HepG2 (cell line): ENCODE data around the gene TUBB. TPM values are rescaled to one million over a fixed set of nuclear protein-coding genes. Genes with fewer than 3 reads are reported as not detected.

Source experiments
- MNT ChIP-seq: fragments of 450-650 bp; IDR thresholded peaks from 2 replicates; pipeline ENCODE4 v1.6.1; 2016
- TEAD2 ChIP-seq: sonication (generic); formaldehyde crosslinking; IDR thresholded peaks from 2 replicates; pipeline ENCODE4 v1.9.0; 2021; ENCODE audit warnings: missing genetic modification reagents
- XRCC5 ChIP-seq: fragments of 200-400 bp; formaldehyde crosslinking; optimal IDR thresholded peaks from 2 replicates; pipeline ENCODE3; 2017; ENCODE audit warnings: mild to moderate bottlenecking, low read length
- ZBTB4 ChIP-seq: sonication (generic); formaldehyde crosslinking; IDR thresholded peaks from 2 replicates; pipeline ENCODE4 v1.4.0; 2020; ENCODE audit warnings: missing genetic modification reagents, mild to moderate bottlenecking, borderline replicate concordance
- ZFP90 ChIP-seq: sonication (generic); formaldehyde crosslinking; IDR thresholded peaks from 2 replicates; pipeline ENCODE4 v1.8.0; 2022; ENCODE audit warnings: missing genetic modification reagents, mild to moderate bottlenecking, inconsistent platforms, borderline replicate concordance
- ZNF333 ChIP-seq: sonication (generic); formaldehyde crosslinking; IDR thresholded peaks from 2 replicates; pipeline ENCODE4 v1.4.0; 2020; ENCODE audit warnings: mild to moderate bottlenecking, missing genetic modification reagents, borderline replicate concordance
- ZNF674 ChIP-seq: sonication (generic); formaldehyde crosslinking; IDR thresholded peaks from 2 replicates; pipeline ENCODE4 v1.5.0; 2020; ENCODE audit warnings: low read depth, mild to moderate bottlenecking, missing genetic modification reagents
- ZNF746 ChIP-seq: sonication (generic); formaldehyde crosslinking; IDR thresholded peaks from 2 replicates; pipeline ENCODE4 v1.8.0; 2022; ENCODE audit warnings: mild to moderate bottlenecking, missing genetic modification reagents
- polyA plus RNA-seq, 8 experiments: library from polyadenylated mRNA; depleted of rRNA in 3 of 8; stranded (reverse) in 7 of 8; unstranded in 1 of 8; fragments of >200 nt; fragmentation: Illumina TruSeq in 4 of 8; extraction: Trizol in 4 of 8; gene quantifications; 2 replicates each; pipeline versions ENCODE4 v1.2.1 to v1.2.3, GENCODE V29; 2011 to 2016; ENCODE audit warnings: low read depth in 4 of 8, missing spikeins in 1 of 8, mixed read lengths in 1 of 8; ENCODE audit not compliant: insufficient read depth in 1 of 8
- total RNA-seq, 5 experiments: library from RNA; depleted of rRNA; stranded (reverse); fragments of >200 nt; fragmentation: Illumina TruSeq; extraction: Trizol; gene quantifications; 2 replicates each; pipeline ENCODE4 v1.2.3, GENCODE V29; 2016; ENCODE audit warnings: low read depth in 1 of 5
- TF ChIP-seq, protein P1 (sequence below): sonication (generic); formaldehyde crosslinking; IDR thresholded peaks from 2 replicates; pipeline ENCODE4 v1.5.0; 2020; ENCODE audit warnings: missing genetic modification reagents
- TF ChIP-seq, protein P2 (sequence below): IDR thresholded peaks from 2 replicates; pipeline ENCODE4 v1.6.1; 2012; ENCODE audit warnings: low read depth, low read length, improper control_type of control experiment
- TF ChIP-seq, protein P3 (sequence below): sonication (generic); formaldehyde crosslinking; IDR thresholded peaks from 2 replicates; pipeline ENCODE4 v1.8.0; 2022; ENCODE audit warnings: missing genetic modification reagents, mild to moderate bottlenecking, borderline replicate concordance
- TF ChIP-seq, protein P4 (sequence below): sonication (generic); formaldehyde crosslinking; IDR thresholded peaks from 2 replicates; pipeline ENCODE4 v1.5.0; 2020; ENCODE audit warnings: mild to moderate bottlenecking, missing genetic modification reagents

Gene TUBB
- total and polyA plus RNA-seq, 2 of the 13 experiments (the other 11 are each of a cell fraction or from before 2014, with no cell fraction given) = 911 to 1,163 TPM

GRCh38 chr6:30719791-30720737 lies at the start of gene TUBB (continued):
- TF ChIP-seq ZNF746 (CRISPR knock-in tag) (peak; percentile 35; the same call in 1 of the 2 replicates), ZNF333 (CRISPR knock-in tag) (no peak), TEAD2 (CRISPR knock-in tag) (no peak), ZFP90 (CRISPR knock-in tag) (peak; percentile 74; the same call in 1 of the 2 replicates), ZNF674 (CRISPR knock-in tag) (peak; percentile 77; the same call in 1 of the 2 replicates), MNT (peak; percentile 80), ZBTB4 (peak; percentile 73; the same call in 1 of the 2 replicates), XRCC5 (peak; percentile 73)
- TF ChIP-seq, protein P1, sequence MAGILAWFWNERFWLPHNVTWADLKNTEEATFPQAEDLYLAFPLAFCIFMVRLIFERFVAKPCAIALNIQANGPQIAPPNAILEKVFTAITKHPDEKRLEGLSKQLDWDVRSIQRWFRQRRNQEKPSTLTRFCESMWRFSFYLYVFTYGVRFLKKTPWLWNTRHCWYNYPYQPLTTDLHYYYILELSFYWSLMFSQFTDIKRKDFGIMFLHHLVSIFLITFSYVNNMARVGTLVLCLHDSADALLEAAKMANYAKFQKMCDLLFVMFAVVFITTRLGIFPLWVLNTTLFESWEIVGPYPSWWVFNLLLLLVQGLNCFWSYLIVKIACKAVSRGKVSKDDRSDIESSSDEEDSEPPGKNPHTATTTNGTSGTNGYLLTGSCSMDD (CRISPR knock-in tag) = no peak
- TF ChIP-seq, protein P2, sequence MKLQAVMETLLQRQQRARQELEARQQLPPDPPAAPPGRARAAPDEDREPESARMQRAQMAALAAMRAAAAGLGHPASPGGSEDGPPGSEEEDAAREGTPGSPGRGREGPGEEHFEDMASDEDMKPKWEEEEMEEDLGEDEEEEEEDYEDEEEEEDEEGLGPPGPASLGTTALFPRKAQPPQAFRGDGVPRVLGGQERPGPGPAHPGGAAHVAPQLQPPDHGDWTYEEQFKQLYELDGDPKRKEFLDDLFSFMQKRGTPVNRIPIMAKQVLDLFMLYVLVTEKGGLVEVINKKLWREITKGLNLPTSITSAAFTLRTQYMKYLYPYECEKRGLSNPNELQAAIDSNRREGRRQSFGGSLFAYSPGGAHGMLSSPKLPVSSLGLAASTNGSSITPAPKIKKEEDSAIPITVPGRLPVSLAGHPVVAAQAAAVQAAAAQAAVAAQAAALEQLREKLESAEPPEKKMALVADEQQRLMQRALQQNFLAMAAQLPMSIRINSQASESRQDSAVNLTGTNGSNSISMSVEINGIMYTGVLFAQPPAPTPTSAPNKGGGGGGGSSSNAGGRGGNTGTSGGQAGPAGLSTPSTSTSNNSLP = 0 out of 2 replicates have a peak, but pooled peaks have one; percentile 37
- TF ChIP-seq, protein P3, sequence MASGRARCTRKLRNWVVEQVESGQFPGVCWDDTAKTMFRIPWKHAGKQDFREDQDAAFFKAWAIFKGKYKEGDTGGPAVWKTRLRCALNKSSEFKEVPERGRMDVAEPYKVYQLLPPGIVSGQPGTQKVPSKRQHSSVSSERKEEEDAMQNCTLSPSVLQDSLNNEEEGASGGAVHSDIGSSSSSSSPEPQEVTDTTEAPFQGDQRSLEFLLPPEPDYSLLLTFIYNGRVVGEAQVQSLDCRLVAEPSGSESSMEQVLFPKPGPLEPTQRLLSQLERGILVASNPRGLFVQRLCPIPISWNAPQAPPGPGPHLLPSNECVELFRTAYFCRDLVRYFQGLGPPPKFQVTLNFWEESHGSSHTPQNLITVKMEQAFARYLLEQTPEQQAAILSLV = no peak
- TF ChIP-seq, protein P4, sequence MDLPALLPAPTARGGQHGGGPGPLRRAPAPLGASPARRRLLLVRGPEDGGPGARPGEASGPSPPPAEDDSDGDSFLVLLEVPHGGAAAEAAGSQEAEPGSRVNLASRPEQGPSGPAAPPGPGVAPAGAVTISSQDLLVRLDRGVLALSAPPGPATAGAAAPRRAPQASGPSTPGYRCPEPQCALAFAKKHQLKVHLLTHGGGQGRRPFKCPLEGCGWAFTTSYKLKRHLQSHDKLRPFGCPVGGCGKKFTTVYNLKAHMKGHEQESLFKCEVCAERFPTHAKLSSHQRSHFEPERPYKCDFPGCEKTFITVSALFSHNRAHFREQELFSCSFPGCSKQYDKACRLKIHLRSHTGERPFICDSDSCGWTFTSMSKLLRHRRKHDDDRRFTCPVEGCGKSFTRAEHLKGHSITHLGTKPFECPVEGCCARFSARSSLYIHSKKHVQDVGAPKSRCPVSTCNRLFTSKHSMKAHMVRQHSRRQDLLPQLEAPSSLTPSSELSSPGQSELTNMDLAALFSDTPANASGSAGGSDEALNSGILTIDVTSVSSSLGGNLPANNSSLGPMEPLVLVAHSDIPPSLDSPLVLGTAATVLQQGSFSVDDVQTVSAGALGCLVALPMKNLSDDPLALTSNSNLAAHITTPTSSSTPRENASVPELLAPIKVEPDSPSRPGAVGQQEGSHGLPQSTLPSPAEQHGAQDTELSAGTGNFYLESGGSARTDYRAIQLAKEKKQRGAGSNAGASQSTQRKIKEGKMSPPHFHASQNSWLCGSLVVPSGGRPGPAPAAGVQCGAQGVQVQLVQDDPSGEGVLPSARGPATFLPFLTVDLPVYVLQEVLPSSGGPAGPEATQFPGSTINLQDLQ (CRISPR knock-in tag) = 0 out of 2 replicates have a peak, but pooled peaks have one; percentile 52
